OCI-LY3 (cell line): ENCODE data around the gene BPIFA1.

Experiments
- H2AFZ ChIP-seq: fragments of 200-600, 300-600 bp; shearing (Covaris generic); 2 replicates; pipeline ENCODE4 v1.6.0; 2014; ENCODE audit warnings: antibody characterized with exemption, low read depth, low read length
- H3K27ac ChIP-seq: fragments of 200-600, 300-600 bp; sonication (generic); 2 replicates; pipeline ENCODE4 v1.5.1; 2014; ENCODE audit warnings: mild to moderate bottlenecking, low read length, moderate library complexity, mixed read lengths
- H3K27me3 ChIP-seq: fragments of 200-600, 300-600 bp; sonication (generic); 2 replicates; pipeline ENCODE4 v1.6.1; 2014; ENCODE audit warnings: low read depth, low read length, mixed read lengths
- H3K36me3 ChIP-seq: fragments of 200-600, 300-600 bp; sonication (generic); replicated peaks from 2 replicates; pipeline ENCODE3; 2014; ENCODE audit warnings: low read depth, low read length, mixed read lengths
- H3K4me1 ChIP-seq: fragments of 300-600, 200-600 bp; sonication (generic); 2 replicates; pipeline ENCODE4 v1.6.1; 2014; ENCODE audit warnings: low read length, mixed read lengths
- H3K4me2 ChIP-seq: fragments of 200-600, 300-600 bp; sonication (generic); 2 replicates; pipeline ENCODE4 v1.6.1; 2014; ENCODE audit warnings: low read length, mixed read lengths
- H3K4me3 ChIP-seq: fragments of 300-600, 200-600 bp; sonication (generic); 2 replicates; pipeline ENCODE4 v1.5.1; 2014; ENCODE audit warnings: antibody characterized with exemption, mild to moderate bottlenecking, low read length, moderate library complexity
- H3K79me2 ChIP-seq: fragments of 300-600, 200-600 bp; shearing (Covaris generic); 2 replicates; pipeline ENCODE4 v1.6.1; 2014; ENCODE audit warnings: mild to moderate bottlenecking, low read length, mixed read lengths
- H3K9ac ChIP-seq: fragments of 300-600, 200-600 bp; shearing (Covaris generic); 2 replicates; pipeline ENCODE4 v1.6.0; 2014; ENCODE audit warnings: mild to moderate bottlenecking, low read length, moderate library complexity
- H3K9me3 ChIP-seq: fragments of 200-600, 300-600 bp; shearing (Covaris generic); 2 replicates; pipeline ENCODE4 v1.6.1; 2014; ENCODE audit warnings: low read length, mixed read lengths; ENCODE audit not compliant: insufficient read depth
- H4K20me1 ChIP-seq: fragments of 200-600, 300-600 bp; sonication (generic); 2 replicates; pipeline ENCODE4 v1.6.1; 2016; ENCODE audit warnings: low read length, mixed read lengths; ENCODE audit not compliant: insufficient read depth
- CTCF ChIP-seq: fragments of 200-600, 300-600 bp; sonication (generic); IDR thresholded peaks from 2 replicates; pipeline ENCODE4 v1.5.1; 2014; ENCODE audit warnings: antibody characterized with exemption, low read length, low read depth
- EZH2phosphoT487 ChIP-seq: fragments of 200-600 bp; shearing (Covaris generic); IDR thresholded peaks from 2 replicates; pipeline ENCODE4 v1.6.1; 2018; ENCODE audit warnings: antibody characterized with exemption, mixed run types, low read depth

BPIFA1 gene

GRCh38 chr20:33252460-33252859 lies 16.7 kb downstream of the BPIFA1 start:
- no peaks in the 10 kb centered on the region for H4K20me1 ChIP-seq
- H3K36me3 ChIP-seq, result no peaks in the 10 kb centered on the region
- H3K79me2 ChIP-seq, result no peaks in the 10 kb centered on the region
- peaks cover 23% of the 10 kb centered on the region for H3K27me3 ChIP-seq
- no peak overlapping the region for H3K4me3 ChIP-seq
- H3K9me3 ChIP-seq, result no peaks in the 10 kb centered on the region
- H2AFZ ChIP-seq, result no peak overlapping the region
- no peak overlapping the region for H3K9ac ChIP-seq
- H3K27ac ChIP-seq, result no peak overlapping the region
- no peak overlapping the region for H3K4me2 ChIP-seq
- TF ChIP-seq EZH2phosphoT487, result no peak
- H3K4me1 ChIP-seq, result no peaks in the 10 kb centered on the region

- H3K36me3 ChIP-seq, result no peaks in the 10 kb centered on the region
- H3K79me2 ChIP-seq, result no peaks in the 10 kb centered on the region
- H3K4me1 ChIP-seq, result no peaks in the 10 kb centered on the region
- no peak for TF ChIP-seq EZH2phosphoT487
- no peak for TF ChIP-seq CTCF
- H3K27me3 ChIP-seq, result peaks cover 32% of the 10 kb centered on the region
- no peaks in the 10 kb centered on the region for H4K20me1 ChIP-seq
- no peak overlapping the region for H3K4me2 ChIP-seq
- H2AFZ ChIP-seq, result no peak overlapping the region
- no peaks in the 10 kb centered on the region for H3K9me3 ChIP-seq
- H3K9ac ChIP-seq, result no peak overlapping the region
- no peak overlapping the region for H3K27ac ChIP-seq
- H3K4me3 ChIP-seq, result no peak overlapping the region
These were observed 19.2 kb downstream of the BPIFA1 start for GRCh38 chr20:33255005-33255404.

GRCh38 chr20:33257237-33257636 lies 21.4 kb downstream of the BPIFA1 start:
- Histone ChIP-seq H3K27ac (no peak overlapping the region), H2AFZ (no peak overlapping the region), H3K4me3 (no peak overlapping the region), H3K9me3 (no peaks in the 10 kb centered on the region), H3K4me1 (no peaks in the 10 kb centered on the region), H3K79me2 (no peaks in the 10 kb centered on the region), H3K9ac (no peak overlapping the region), H4K20me1 (no peaks in the 10 kb centered on the region), H3K4me2 (no peak overlapping the region), H3K27me3 (peaks cover 47% of the 10 kb centered on the region), H3K36me3 (no peaks in the 10 kb centered on the region)
- TF ChIP-seq CTCF, result no peak

GRCh38 chr20:33259371-33259770 lies 23.6 kb downstream of the BPIFA1 start:
- Histone ChIP-seq H3K27me3 (peaks cover 51% of the 10 kb centered on the region), H4K20me1 (no peaks in the 10 kb centered on the region), H3K9me3 (0 out of 2 replicates have a peak, but pooled peaks cover 2% of the 10 kb centered on the region), H2AFZ (no peak overlapping the region), H3K27ac (no peak overlapping the region), H3K4me1 (no peaks in the 10 kb centered on the region), H3K36me3 (no peaks in the 10 kb centered on the region), H3K4me2 (no peak overlapping the region), H3K4me3 (no peak overlapping the region), H3K9ac (no peak overlapping the region), H3K79me2 (no peaks in the 10 kb centered on the region)
- TF ChIP-seq CTCF (no peak), EZH2phosphoT487 (no peak)

GRCh38 chr20:33261465-33261864 lies 25.7 kb downstream of the BPIFA1 start:
- Histone ChIP-seq H3K9me3 (0 out of 2 replicates have a peak, but pooled peaks cover 2% of the 10 kb centered on the region), H3K9ac (no peak overlapping the region), H2AFZ (no peak overlapping the region), H3K79me2 (no peaks in the 10 kb centered on the region), H3K4me1 (no peaks in the 10 kb centered on the region), H4K20me1 (no peaks in the 10 kb centered on the region), H3K36me3 (no peaks in the 10 kb centered on the region), H3K27me3 (peaks cover 50% of the 10 kb centered on the region), H3K27ac (no peak overlapping the region), H3K4me2 (no peak overlapping the region), H3K4me3 (no peak overlapping the region)
- TF ChIP-seq EZH2phosphoT487 (no peak), CTCF (no peak)
